RWPE2 (cell line): ENCODE data around the gene TCERG1L.
A peak's percentile ranks its signal among the peaks of the same experiment; 100 is the strongest.

ENCODE experiments used
- ATAC-seq: fragments of 200-7000 bp; cut with Tn5 transposase; 3 replicates; pipeline ENCODE4 v1.9.1; 2021; ENCODE audit warnings: low read depth
- DNase-seq: peaks from one replicate; pipeline ENCODE4 v3.0.0-alpha.2; 2020; ENCODE audit warnings: low spot score
- H3K27ac ChIP-seq: fragments of 450-650 bp; 2 replicates; pipeline ENCODE4 v1.5.1; 2017; ENCODE audit warnings: mild to moderate bottlenecking; ENCODE audit not compliant: poor library complexity, severe bottlenecking
- H3K27me3 ChIP-seq: fragments of 250-450 bp; sonication (Bioruptor Pico); 2 replicates; pipeline ENCODE4 v1.5.1; 2021; ENCODE audit warnings: mild to moderate bottlenecking, moderate library complexity; ENCODE audit not compliant: insufficient read depth, poor library complexity, severe bottlenecking
- H3K36me3 ChIP-seq: fragments of 250-450 bp; sonication (Bioruptor Pico); 2 replicates; pipeline ENCODE4 v1.5.1; 2020; ENCODE audit warnings: low read depth, mild to moderate bottlenecking, moderate library complexity
- H3K4me1 ChIP-seq: fragments of 250-450 bp; sonication (Bioruptor Pico); 2 replicates; pipeline ENCODE4 v1.5.1; 2021; ENCODE audit warnings: mild to moderate bottlenecking, moderate library complexity; ENCODE audit not compliant: insufficient read depth, poor library complexity, severe bottlenecking
- H3K4me3 ChIP-seq: fragments of 250-450 bp; sonication (Bioruptor Pico); 2 replicates; pipeline ENCODE4 v1.5.1; 2021; ENCODE audit warnings: mild to moderate bottlenecking, moderate library complexity; ENCODE audit not compliant: severe bottlenecking
- H3K9me3 ChIP-seq: fragments of 250-450 bp; sonication (Bioruptor Pico); 2 replicates; pipeline ENCODE4 v1.5.1; 2021; ENCODE audit warnings: mild to moderate bottlenecking, moderate library complexity; ENCODE audit not compliant: severe bottlenecking
- CTCF ChIP-seq: fragments of 450-650 bp; IDR thresholded peaks from one replicate; pipeline ENCODE4 v1.5.1; 2017; ENCODE audit warnings: mild to moderate bottlenecking, moderate library complexity; ENCODE audit not compliant: poor library complexity, severe bottlenecking

Gene TCERG1L

GRCh38 chr10:131313377-131313776 lies 1.9 kb upstream of the TCERG1L start:
- Histone ChIP-seq H3K27ac (no peak overlapping the region), H3K36me3 (no peaks in the 10 kb centered on the region), H3K4me3 (no peak overlapping the region), H3K27me3 (peaks cover 26% of the 10 kb centered on the region), H3K9me3 (no peaks in the 10 kb centered on the region), H3K4me1 (no peaks in the 10 kb centered on the region)
- DNase-seq (no peak), ATAC-seq (no peak)
- TF ChIP-seq CTCF = no peak

- Histone ChIP-seq H3K27ac (no peak overlapping the region), H3K4me1 (no peaks in the 10 kb centered on the region), H3K27me3 (peaks cover 26% of the 10 kb centered on the region), H3K9me3 (no peaks in the 10 kb centered on the region), H3K36me3 (no peaks in the 10 kb centered on the region), H3K4me3 (no peak overlapping the region)
- DNase-seq (no peak), ATAC-seq (no peak)
- TF ChIP-seq CTCF = no peak
Measured at GRCh38 chr10:131312478-131312836, 936 bp upstream of the TCERG1L start.

- peaks cover 26% of the 10 kb centered on the region for H3K27me3 ChIP-seq
- ATAC-seq = no peak
- H3K4me1 ChIP-seq = no peaks in the 10 kb centered on the region
- peak overlapping the region; percentile 7 for H3K4me3 ChIP-seq
- no peaks in the 10 kb centered on the region for H3K36me3 ChIP-seq
- no peak for DNase-seq
- no peak for TF ChIP-seq CTCF
- no peaks in the 10 kb centered on the region for H3K9me3 ChIP-seq
- no peak overlapping the region for H3K27ac ChIP-seq
Measured at GRCh38 chr10:131311402-131311660, 190 bp downstream of the TCERG1L start.

GRCh38 chr10:131310551-131311401 lies 745 bp downstream of the TCERG1L start:
- Histone ChIP-seq H3K27me3 (peaks cover 26% of the 10 kb centered on the region), H3K9me3 (no peaks in the 10 kb centered on the region), H3K4me3 (peak overlapping the region; percentile 7), H3K4me1 (no peaks in the 10 kb centered on the region), H3K27ac (no peak overlapping the region), H3K36me3 (no peaks in the 10 kb centered on the region)
- TF ChIP-seq CTCF = no peak
- DNase-seq (no peak), ATAC-seq (no peak)

GRCh38 chr10:131310142-131310541 lies 1.4 kb downstream of the TCERG1L start:
- Histone ChIP-seq H3K4me1 (no peaks in the 10 kb centered on the region), H3K27ac (no peak overlapping the region), H3K9me3 (no peaks in the 10 kb centered on the region), H3K27me3 (peaks cover 26% of the 10 kb centered on the region), H3K4me3 (no peak overlapping the region), H3K36me3 (no peaks in the 10 kb centered on the region)
- ATAC-seq (no peak), DNase-seq (no peak)
- peak; percentile 30 for TF ChIP-seq CTCF
